ENCODE results near the gene RILPL1. TPM values are rescaled to one million over a fixed set of nuclear protein-coding genes. Genes with fewer than 3 reads are reported as not detected.

Gene RILPL1
- total RNA-seq, 4 donors from 2014 or later = 10.8 to 46.1 (median 24.3) TPM

- no peak overlapping the region for H3K4me3 ChIP-seq
- TF ChIP-seq POLR2A (IDR thresholded peaks at IDR 0.05) = no peak
- no peak for TF ChIP-seq POLR2AphosphoS5 (IDR thresholded peaks at IDR 0.05)
- TF ChIP-seq CTCF (IDR thresholded peaks at IDR 0.05) = no peak
- no peak for TF ChIP-seq EP300 (IDR thresholded peaks at IDR 0.05)
- H3K27ac ChIP-seq = no peak overlapping the region
- peaks cover 0 to 81% of the 10 kb centered on the region in 2 donors for H3K36me3 ChIP-seq
- no peaks in the 10 kb centered on the region for H3K27me3 ChIP-seq
- H3K4me1 ChIP-seq = peaks cover 0 to 11% (median 0%) of the 10 kb centered on the region in 3 donors
- ATAC-seq = no peak
- no peaks in the 10 kb centered on the region for H3K9me3 ChIP-seq
- WGBS, 2 donors (ENCODE audit: low coverage in 1 of 2) = 80 to 85% methylated on average over 5 to 10 of the region's 13 CpGs
Observed at GRCh38 chr12:123513805-123514204, 19.7 kb downstream of the RILPL1 start.

- Histone ChIP-seq H3K4me3 (no peak overlapping the region), H3K9me3 (no peaks in the 10 kb centered on the region), H3K27me3 (no peaks in the 10 kb centered on the region), H3K4me1 (peaks cover 0 to 8% (median 0%) of the 10 kb centered on the region in 3 donors), H3K27ac (no peak overlapping the region), H3K36me3 (peaks cover 0 to 82% of the 10 kb centered on the region in 2 donors)
- ATAC-seq = no peak
- WGBS, 2 donors (ENCODE audit: low coverage in 1 of 2) = 70 to 89% methylated on average over 3 to 6 of the region's 26 CpGs
- TF ChIP-seq POLR2A (IDR thresholded peaks at IDR 0.05) (no peak), CTCF (IDR thresholded peaks at IDR 0.05) (no peak), EP300 (IDR thresholded peaks at IDR 0.05) (no peak), POLR2AphosphoS5 (IDR thresholded peaks at IDR 0.05) (no peak)
Observed at GRCh38 chr12:123512838-123513665, 20.5 kb downstream of the RILPL1 start.

DNA sequence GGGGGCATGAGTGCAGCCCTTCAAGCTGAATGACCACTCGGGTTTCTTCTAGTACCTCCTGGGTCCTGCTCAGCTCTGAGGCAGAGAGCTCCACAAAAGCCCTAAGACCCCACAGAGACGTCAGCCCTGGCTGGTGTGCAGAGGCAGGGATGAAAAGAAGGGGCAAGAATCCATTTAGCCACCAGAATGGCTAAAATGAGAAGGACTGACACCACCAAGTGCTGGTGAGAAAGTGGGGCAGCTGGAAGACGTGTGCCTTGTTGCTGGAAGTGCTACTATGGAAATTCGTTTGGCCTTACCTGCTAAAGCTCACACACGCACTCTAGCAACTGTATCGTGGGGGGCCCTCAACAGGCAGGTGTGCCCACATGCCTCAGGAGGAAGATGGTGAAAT, 26.7 kb downstream of the RILPL1 start:
- peaks cover 0 to 8% (median 0%) of the 10 kb centered on the region in 3 donors for H3K4me1 ChIP-seq
- H3K9me3 ChIP-seq = no peaks in the 10 kb centered on the region
- H3K27ac ChIP-seq = no peak overlapping the region
- no peak for TF ChIP-seq CTCF (IDR thresholded peaks at IDR 0.05)
- TF ChIP-seq EP300 (IDR thresholded peaks at IDR 0.05) = no peak
- TF ChIP-seq POLR2AphosphoS5 (IDR thresholded peaks at IDR 0.05) = no peak
- no peaks in the 10 kb centered on the region for H3K27me3 ChIP-seq
- 80 to 90% methylated on average over 1 to 4 of the region's 6 CpGs for WGBS, 2 donors (ENCODE audit: low coverage in 1 of 2)
- ATAC-seq = no peak
- peaks cover 0 to 45% of the 10 kb centered on the region in 2 donors for H3K36me3 ChIP-seq
- H3K4me3 ChIP-seq = no peak overlapping the region

GRCh38 chr12:123506059-123506842, 27.3 kb downstream of the RILPL1 start:
- no peak overlapping the region for H3K27ac ChIP-seq
- TF ChIP-seq EP300 (IDR thresholded peaks at IDR 0.05) (no peak), POLR2AphosphoS5 (IDR thresholded peaks at IDR 0.05) (no peak), POLR2A (IDR thresholded peaks at IDR 0.05) (no peak), CTCF (IDR thresholded peaks at IDR 0.05) (no peak)
- H3K4me3 ChIP-seq = no peak overlapping the region
- ATAC-seq = no peak
- H3K9me3 ChIP-seq = no peaks in the 10 kb centered on the region
- peaks cover 0 to 8% (median 0%) of the 10 kb centered on the region in 3 donors for H3K4me1 ChIP-seq
- peaks cover 0 to 40% of the 10 kb centered on the region in 2 donors for H3K36me3 ChIP-seq
- no peaks in the 10 kb centered on the region for H3K27me3 ChIP-seq
- WGBS, 2 donors (ENCODE audit: low coverage in 1 of 2) = 96 to 97% methylated on average over 6 to 10 of the region's 17 CpGs

Measured in gastroesophageal sphincter (tissue), 4 donors.